ENCODE results near the gene RNASEL.

RNASEL gene

DNA sequence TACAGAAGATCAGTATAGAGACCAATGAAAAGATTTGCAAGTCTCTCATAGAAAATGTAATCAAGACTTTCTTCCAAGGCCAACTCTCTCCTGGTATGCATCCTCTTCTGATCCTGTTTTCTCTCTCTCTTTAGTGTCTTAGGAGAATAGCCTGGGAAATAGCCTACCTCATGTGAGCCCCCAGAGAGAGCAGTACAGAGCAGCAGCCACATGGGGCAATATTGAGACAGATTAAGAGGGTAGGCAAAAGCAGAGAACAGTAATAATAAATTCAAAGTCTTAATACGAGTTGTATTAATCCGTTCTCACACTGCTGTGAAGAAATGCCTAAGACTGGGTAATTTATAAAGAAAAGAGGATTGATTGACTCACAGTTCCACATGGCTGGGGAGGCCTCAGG is 61.4 kb downstream of the RNASEL start:
- TF ChIP-seq, protein P1, sequence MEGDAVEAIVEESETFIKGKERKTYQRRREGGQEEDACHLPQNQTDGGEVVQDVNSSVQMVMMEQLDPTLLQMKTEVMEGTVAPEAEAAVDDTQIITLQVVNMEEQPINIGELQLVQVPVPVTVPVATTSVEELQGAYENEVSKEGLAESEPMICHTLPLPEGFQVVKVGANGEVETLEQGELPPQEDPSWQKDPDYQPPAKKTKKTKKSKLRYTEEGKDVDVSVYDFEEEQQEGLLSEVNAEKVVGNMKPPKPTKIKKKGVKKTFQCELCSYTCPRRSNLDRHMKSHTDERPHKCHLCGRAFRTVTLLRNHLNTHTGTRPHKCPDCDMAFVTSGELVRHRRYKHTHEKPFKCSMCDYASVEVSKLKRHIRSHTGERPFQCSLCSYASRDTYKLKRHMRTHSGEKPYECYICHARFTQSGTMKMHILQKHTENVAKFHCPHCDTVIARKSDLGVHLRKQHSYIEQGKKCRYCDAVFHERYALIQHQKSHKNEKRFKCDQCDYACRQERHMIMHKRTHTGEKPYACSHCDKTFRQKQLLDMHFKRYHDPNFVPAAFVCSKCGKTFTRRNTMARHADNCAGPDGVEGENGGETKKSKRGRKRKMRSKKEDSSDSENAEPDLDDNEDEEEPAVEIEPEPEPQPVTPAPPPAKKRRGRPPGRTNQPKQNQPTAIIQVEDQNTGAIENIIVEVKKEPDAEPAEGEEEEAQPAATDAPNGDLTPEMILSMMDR (IDR thresholded peaks at IDR 0.05): no peak
- TF ChIP-seq ZFX (IDR thresholded peaks at IDR 0.05; ENCODE audit: borderline replicate concordance): no peak
- H3K27ac ChIP-seq: no peak overlapping the region

DNA sequence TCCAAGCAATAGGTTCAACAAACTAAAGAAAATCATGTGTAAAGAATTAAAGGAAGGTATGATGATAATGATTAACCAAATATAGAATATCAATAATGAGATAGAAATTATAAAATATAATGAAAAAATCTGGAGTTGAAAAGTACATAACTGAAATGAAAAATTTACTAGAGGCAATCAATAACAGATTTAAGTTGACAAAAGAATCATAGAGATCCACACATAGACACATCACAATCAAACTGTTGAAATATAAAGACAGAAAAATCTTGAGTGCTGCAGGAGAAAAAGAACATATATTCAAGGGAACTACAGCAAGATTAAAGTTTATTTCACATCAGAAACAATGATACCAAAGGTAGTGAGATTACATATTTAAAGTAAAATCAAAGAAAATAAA is 63.7 kb downstream of the RNASEL start:
- TF ChIP-seq ZFX (IDR thresholded peaks at IDR 0.05; ENCODE audit: borderline replicate concordance): no peak
- TF ChIP-seq, protein P1 (IDR thresholded peaks at IDR 0.05): no peak
- no peak overlapping the region for H3K27ac ChIP-seq

Data from 22Rv1 (cell line).